ENCODE data around the gene CEP72.

- TF ChIP-seq POLR2A (IDR thresholded peaks at IDR 0.05), result no peak
- TF ChIP-seq, protein P1, sequence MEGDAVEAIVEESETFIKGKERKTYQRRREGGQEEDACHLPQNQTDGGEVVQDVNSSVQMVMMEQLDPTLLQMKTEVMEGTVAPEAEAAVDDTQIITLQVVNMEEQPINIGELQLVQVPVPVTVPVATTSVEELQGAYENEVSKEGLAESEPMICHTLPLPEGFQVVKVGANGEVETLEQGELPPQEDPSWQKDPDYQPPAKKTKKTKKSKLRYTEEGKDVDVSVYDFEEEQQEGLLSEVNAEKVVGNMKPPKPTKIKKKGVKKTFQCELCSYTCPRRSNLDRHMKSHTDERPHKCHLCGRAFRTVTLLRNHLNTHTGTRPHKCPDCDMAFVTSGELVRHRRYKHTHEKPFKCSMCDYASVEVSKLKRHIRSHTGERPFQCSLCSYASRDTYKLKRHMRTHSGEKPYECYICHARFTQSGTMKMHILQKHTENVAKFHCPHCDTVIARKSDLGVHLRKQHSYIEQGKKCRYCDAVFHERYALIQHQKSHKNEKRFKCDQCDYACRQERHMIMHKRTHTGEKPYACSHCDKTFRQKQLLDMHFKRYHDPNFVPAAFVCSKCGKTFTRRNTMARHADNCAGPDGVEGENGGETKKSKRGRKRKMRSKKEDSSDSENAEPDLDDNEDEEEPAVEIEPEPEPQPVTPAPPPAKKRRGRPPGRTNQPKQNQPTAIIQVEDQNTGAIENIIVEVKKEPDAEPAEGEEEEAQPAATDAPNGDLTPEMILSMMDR (IDR thresholded peaks at IDR 0.05), result no peak
Observed at GRCh38 chr5:589588-589987, 22.6 kb upstream of the CEP72 start.
